OCI-LY7 (cell line): ENCODE results near the gene TBPL1. TPM values are rescaled to one million over a fixed set of nuclear protein-coding genes. Genes with fewer than 3 reads are reported as not detected.

Experiments
- BruUV-seq: library from RNA; stranded (reverse); fragments of 400-500 nt; replicated peaks from 2 replicates; lab custom pipeline; 2021; lab: Mats Ljungman, UMichigan
- CTCF ChIA-PET: fragments of 300-600 bp; sonication (Branson Sonifier 250); formaldehyde crosslinking; loops from one replicate; lab custom pipeline; 2022; ENCODE audit warnings: antibody characterized with exemption; ENCODE audit not compliant: unreplicated experiment; lab: Charles Lee
- POLR2A ChIA-PET: fragments of 300-600 bp; sonication (Branson Sonifier 250); formaldehyde crosslinking; loops from one replicate; lab custom pipeline; 2022; ENCODE audit warnings: antibody characterized with exemption; lab: Charles Lee
- DNase-seq: peaks from one replicate; pipeline ENCODE4 v3.0.0-alpha.2; 2015; ENCODE audit warnings: low spot score
- H2AFZ ChIP-seq: fragments of 200-600 bp; sonication (generic), shearing (Covaris generic); 2 replicates; pipeline ENCODE4 v1.6.1; 2014; ENCODE audit warnings: mild to moderate bottlenecking, antibody characterized with exemption, low read length, moderate library complexity
- H3K27ac ChIP-seq: fragments of 200-600 bp; sonication (generic); 2 replicates; pipeline ENCODE4 v1.5.1; 2014; ENCODE audit warnings: mixed run types, low read depth, mild to moderate bottlenecking, moderate library complexity, low read length, inconsistent platforms; ENCODE audit not compliant: poor library complexity, severe bottlenecking
- H3K36me3 ChIP-seq: fragments of 200-600 bp; sonication (generic); 2 replicates; pipeline ENCODE4 v1.6.1; 2014; ENCODE audit warnings: mild to moderate bottlenecking, antibody characterized with exemption, low read length, moderate library complexity, mixed read lengths; ENCODE audit not compliant: insufficient read depth
- H3K4me1 ChIP-seq: fragments of 200-600 bp; sonication (generic); 2 replicates; pipeline ENCODE4 v1.5.1; 2014; ENCODE audit warnings: mild to moderate bottlenecking, low read length; ENCODE audit not compliant: insufficient read depth, poor library complexity, severe bottlenecking
- H3K4me2 ChIP-seq: fragments of 200-600 bp; sonication (generic); 2 replicates; pipeline ENCODE4 v1.6.1; 2014; ENCODE audit warnings: mild to moderate bottlenecking, low read length
- H3K4me3 ChIP-seq: fragments of 200-600 bp; sonication (generic); 2 replicates; pipeline ENCODE4 v1.5.1; 2014; ENCODE audit warnings: mild to moderate bottlenecking, low read depth, low read length; ENCODE audit not compliant: poor library complexity, severe bottlenecking
- H3K79me2 ChIP-seq: fragments of 200-600 bp; sonication (generic); 2 replicates; pipeline ENCODE4 v1.6.1; 2016; ENCODE audit warnings: low read depth, mild to moderate bottlenecking, low read length, moderate library complexity, mixed read lengths; ENCODE audit not compliant: insufficient read depth
- H3K9me2 ChIP-seq: fragments of 200-600 bp; sonication (generic); 2 replicates; pipeline ENCODE4 v1.6.1; 2016; ENCODE audit warnings: mild to moderate bottlenecking, low read length, mixed read lengths; ENCODE audit not compliant: insufficient read depth
- H3K9me3 ChIP-seq: fragments of 200-600 bp; sonication (generic); 2 replicates; pipeline ENCODE4 v1.6.1; 2014; ENCODE audit warnings: mild to moderate bottlenecking, mixed run types, low read length, mixed read lengths
- H4K20me1 ChIP-seq: fragments of 200-600 bp; sonication (generic); 2 replicates; pipeline ENCODE4 v1.6.1; 2014; ENCODE audit warnings: mild to moderate bottlenecking, antibody characterized with exemption, low read length, moderate library complexity, mixed read lengths; ENCODE audit not compliant: insufficient read depth
- EZH2phosphoT487 ChIP-seq: fragments of 200-600 bp; sonication (generic); IDR thresholded peaks from 2 replicates; pipeline ENCODE4 v1.6.1; 2018; ENCODE audit warnings: low read depth, borderline replicate concordance, mild to moderate bottlenecking, mixed run types, antibody characterized with exemption, low read length, moderate library complexity, mixed read lengths
- intact Hi-C: fragments of 100-400 bp; cut with micrococcal nuclease; formaldehyde crosslinking; loops from one replicate; pipeline ENCODE4 v1.10.0; 2022; ENCODE audit not compliant: unreplicated experiment
- total RNA-seq, 2 experiments: library from RNA; depleted of rRNA in 1 of 2; stranded (reverse); fragments of >200 nt in 1 of 2; shearing (Covaris generic) in 1 of 2; gene quantifications; 2 replicates each; pipeline ENCODE4 v1.2.3, GENCODE V29; 2014 to 2022
- TF ChIP-seq, protein P1 (sequence below): fragments of 200-600 bp; sonication (generic); conservative IDR thresholded peaks from 2 replicates; pipeline ENCODE4 v1.5.1; 2014; ENCODE audit warnings: mild to moderate bottlenecking, antibody characterized with exemption, low read length, moderate library complexity, mixed read lengths

TBPL1 gene
- total RNA-seq, 2 experiments from 2014 or later, result 27.8 to 47.7 TPM

- no TSS peak for BruUV-seq
- no peak overlapping the region for H3K27ac ChIP-seq
- H2AFZ ChIP-seq, result no peak overlapping the region
- H3K9me2 ChIP-seq, result no peaks in the 10 kb centered on the region
- H3K4me2 ChIP-seq, result no peak overlapping the region
- no peaks in the 10 kb centered on the region for H3K9me3 ChIP-seq
- no peak for DNase-seq
- H4K20me1 ChIP-seq, result no peaks in the 10 kb centered on the region
- ChIA-PET POLR2A (interaction anchor here (0.8 to 0.9 kb wide), 2 partner anchors 47 to 54 kb away, joined by 3 to 4 read pairs; no protein-coding TSS in a partner anchor), CTCF (no interaction called here)
- H3K4me3 ChIP-seq, result no peak overlapping the region
- intact Hi-C loops, result no loop called here
- H3K36me3 ChIP-seq, result no peaks in the 10 kb centered on the region
- H3K4me1 ChIP-seq, result no peaks in the 10 kb centered on the region
- TF ChIP-seq EZH2phosphoT487, result no peak
- TF ChIP-seq, protein P1, sequence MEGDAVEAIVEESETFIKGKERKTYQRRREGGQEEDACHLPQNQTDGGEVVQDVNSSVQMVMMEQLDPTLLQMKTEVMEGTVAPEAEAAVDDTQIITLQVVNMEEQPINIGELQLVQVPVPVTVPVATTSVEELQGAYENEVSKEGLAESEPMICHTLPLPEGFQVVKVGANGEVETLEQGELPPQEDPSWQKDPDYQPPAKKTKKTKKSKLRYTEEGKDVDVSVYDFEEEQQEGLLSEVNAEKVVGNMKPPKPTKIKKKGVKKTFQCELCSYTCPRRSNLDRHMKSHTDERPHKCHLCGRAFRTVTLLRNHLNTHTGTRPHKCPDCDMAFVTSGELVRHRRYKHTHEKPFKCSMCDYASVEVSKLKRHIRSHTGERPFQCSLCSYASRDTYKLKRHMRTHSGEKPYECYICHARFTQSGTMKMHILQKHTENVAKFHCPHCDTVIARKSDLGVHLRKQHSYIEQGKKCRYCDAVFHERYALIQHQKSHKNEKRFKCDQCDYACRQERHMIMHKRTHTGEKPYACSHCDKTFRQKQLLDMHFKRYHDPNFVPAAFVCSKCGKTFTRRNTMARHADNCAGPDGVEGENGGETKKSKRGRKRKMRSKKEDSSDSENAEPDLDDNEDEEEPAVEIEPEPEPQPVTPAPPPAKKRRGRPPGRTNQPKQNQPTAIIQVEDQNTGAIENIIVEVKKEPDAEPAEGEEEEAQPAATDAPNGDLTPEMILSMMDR, result no peak
- no peaks in the 10 kb centered on the region for H3K79me2 ChIP-seq
These were observed 15.1 kb upstream of the TBPL1 start for GRCh38 chr6:133937909-133938308.

- no peaks in the 10 kb centered on the region for H3K79me2 ChIP-seq
- H3K36me3 ChIP-seq, result no peaks in the 10 kb centered on the region
- no peak for DNase-seq
- no peaks in the 10 kb centered on the region for H4K20me1 ChIP-seq
- H3K27ac ChIP-seq, result no peak overlapping the region
- POLR2A ChIA-PET, result interaction anchor here (0.9 kb wide), 1 partner anchor 53 kb away, joined by 3 read pairs; no protein-coding TSS in a partner anchor
- intact Hi-C loops, result no loop called here
- H3K4me1 ChIP-seq, result no peaks in the 10 kb centered on the region
- no peaks in the 10 kb centered on the region for H3K9me3 ChIP-seq
- H3K4me3 ChIP-seq, result no peak overlapping the region
- TF ChIP-seq, protein P1, result no peak
- no peak for TF ChIP-seq EZH2phosphoT487
- BruUV-seq, result no TSS peak
- H3K4me2 ChIP-seq, result no peak overlapping the region
- H2AFZ ChIP-seq, result no peak overlapping the region
- H3K9me2 ChIP-seq, result no peaks in the 10 kb centered on the region
- CTCF ChIA-PET, result no interaction called here
These were observed 14.5 kb upstream of the TBPL1 start for GRCh38 chr6:133938533-133938932.

DNA sequence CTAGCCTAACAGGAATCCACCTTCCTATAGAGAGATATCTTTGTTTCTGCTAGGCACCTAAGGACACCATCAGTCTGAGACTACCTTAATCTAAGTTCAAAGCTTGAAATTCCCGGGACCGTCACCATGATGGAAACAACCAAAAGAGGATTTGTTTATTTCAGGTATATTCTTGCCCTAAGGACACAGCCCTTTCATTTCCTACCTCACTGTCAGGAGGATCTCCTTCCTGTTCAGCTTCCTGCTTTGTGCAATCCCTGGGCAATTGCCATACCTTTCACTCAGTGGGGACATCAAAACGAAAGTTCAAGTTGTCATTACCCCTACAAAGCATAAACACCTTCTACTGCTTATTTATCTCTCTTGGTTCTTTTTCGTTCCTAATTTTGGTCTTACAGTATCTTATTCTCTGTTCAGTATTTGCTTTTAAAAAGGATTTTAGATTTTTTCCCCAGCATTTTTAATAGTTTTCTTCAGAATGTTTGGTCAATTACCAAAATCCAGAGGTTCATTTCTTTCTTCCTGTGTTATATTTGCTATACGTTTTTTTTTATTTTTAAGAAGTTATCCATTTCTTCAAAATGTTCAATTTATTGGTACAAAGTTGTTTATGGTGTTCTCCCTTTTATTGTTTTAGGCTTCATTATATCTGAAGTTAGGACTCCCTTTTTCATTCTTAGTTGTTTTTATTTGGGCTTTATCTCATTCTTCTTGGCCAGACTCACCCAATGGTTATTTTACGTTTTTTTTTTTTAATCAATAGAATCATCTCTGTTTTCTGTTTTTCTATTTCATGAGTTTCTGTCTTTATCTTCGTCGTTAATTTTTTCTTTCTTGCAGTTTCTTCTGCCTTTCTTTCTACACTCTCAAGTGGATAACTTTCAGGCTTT lies 13.0 kb upstream of the TBPL1 start:
- H2AFZ ChIP-seq, result no peak overlapping the region
- no peaks in the 10 kb centered on the region for H3K79me2 ChIP-seq
- no peaks in the 10 kb centered on the region for H3K4me1 ChIP-seq
- TF ChIP-seq, protein P1, result no peak
- no peak for TF ChIP-seq EZH2phosphoT487
- no peaks in the 10 kb centered on the region for H4K20me1 ChIP-seq
- ChIA-PET POLR2A (interaction anchor here (0.7 kb wide), 2 partner anchors 10 to 1043 kb away, joined by 3 read pairs; no protein-coding TSS in a partner anchor), CTCF (no interaction called here)
- no peak overlapping the region for H3K27ac ChIP-seq
- H3K4me2 ChIP-seq, result no peak overlapping the region
- BruUV-seq, result no TSS peak
- H3K4me3 ChIP-seq, result no peak overlapping the region
- DNase-seq, result no peak
- H3K9me2 ChIP-seq, result no peaks in the 10 kb centered on the region
- intact Hi-C loops, result no loop called here
- H3K9me3 ChIP-seq, result no peaks in the 10 kb centered on the region
- H3K36me3 ChIP-seq, result no peaks in the 10 kb centered on the region
